ENCODE measurements around the gene KRTAP1-1. TPM values are rescaled to one million over a fixed set of nuclear protein-coding genes. Genes with fewer than 3 reads are reported as not detected.
"Not testable (repeated sequence)": the region's sequence is repeated elsewhere in the genome, so short reads cannot be mapped to it uniquely, and the experiment has no call there.

The KRTAP1-1 gene, protein sequence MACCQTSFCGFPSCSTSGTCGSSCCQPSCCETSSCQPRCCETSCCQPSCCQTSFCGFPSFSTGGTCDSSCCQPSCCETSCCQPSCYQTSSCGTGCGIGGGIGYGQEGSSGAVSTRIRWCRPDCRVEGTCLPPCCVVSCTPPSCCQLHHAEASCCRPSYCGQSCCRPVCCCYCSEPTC
- total RNA-seq = not detected
- long read RNA-seq = 0 reads

DNA sequence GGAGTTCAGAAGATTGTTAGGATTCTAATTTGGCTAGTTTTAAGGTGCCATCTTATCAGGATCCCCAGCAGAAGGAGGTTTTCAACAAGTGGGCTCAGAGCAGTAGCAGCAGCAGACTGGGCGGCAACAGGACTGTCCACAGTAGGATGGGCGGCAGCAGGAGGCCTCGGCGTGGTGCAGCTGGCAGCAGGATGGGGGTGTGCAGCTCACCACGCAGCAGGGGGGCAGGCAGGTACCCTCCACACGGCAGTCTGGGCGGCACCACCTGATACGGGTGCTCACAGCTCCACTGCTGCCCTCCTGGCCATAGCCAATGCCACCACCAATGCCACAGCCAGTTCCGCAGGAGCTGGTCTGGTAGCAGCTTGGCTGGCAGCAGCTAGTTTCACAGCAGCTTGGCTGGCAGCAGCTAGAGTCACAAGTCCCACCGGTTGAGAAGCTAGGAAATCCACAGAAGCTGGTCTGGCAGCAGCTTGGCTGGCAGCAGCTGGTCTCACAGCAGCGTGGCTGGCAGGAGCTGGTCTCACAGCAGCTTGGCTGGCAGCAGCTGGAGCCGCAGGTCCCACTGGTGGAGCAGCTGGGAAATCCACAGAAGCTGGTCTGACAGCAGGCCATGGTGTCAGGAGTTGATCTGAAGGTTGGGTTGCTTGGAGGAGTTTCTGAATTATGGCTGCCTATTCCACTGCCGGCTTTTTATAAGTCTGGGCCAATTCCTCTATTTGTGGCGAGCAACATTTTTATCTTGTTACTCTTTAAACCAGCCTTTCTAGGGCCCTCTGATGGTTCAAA lies at the start of gene KRTAP1-1:
KRTAP1-1 (minus strand) TSS at position 668 of the 789 bp plus-strand sequence; CDS start at position 615, 53 bp downstream.
- DNase-seq; intact Hi-C loops (cut with micrococcal nuclease); H3K4me3 ChIP-seq; H3K36me3 ChIP-seq; H3K27ac ChIP-seq (replicated peaks); H3K4me1 ChIP-seq: not testable (repeated sequence)
- Histone ChIP-seq H3K9me3 (replicated peaks) (peaks cover 11% of the 10 kb centered on the region), H3K27me3 (ENCODE audit: low read depth) (peaks cover 51% of the 10 kb centered on the region)

DNA sequence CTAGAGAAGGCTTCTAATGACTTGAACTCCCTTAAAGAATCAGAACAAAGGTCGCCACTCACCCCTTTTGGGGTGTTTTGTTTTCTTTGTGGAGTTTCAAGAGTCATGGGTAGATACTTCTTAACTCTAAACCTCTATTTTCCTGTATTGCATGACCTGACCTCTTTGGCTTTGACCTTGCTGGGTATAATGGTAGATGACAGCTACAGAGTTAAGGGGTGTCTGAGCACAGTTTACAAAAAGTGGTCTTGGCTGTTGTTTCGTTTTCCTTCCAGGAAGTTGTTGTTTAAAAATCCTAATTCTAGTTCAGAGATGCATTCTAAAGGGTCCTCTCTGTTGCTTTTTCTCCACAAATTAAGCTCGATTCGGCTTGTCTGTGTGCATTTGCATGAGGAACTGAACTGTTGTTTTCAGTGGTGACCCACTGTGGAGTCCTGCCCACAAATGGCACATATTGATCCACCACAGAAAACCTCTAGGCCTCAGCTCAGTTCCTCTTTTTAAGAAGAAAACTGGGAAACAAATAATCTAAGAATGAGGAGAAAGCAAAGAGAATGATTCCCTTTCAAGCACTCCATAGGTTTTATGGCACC lies 47.6 kb upstream of the KRTAP1-1 start:
- intact Hi-C loops (cut with micrococcal nuclease); H3K27ac ChIP-seq (replicated peaks); H3K4me3 ChIP-seq; DNase-seq; H3K27me3 ChIP-seq (ENCODE audit: low read depth); H3K36me3 ChIP-seq; H3K9me3 ChIP-seq (replicated peaks); H3K4me1 ChIP-seq: not testable (repeated sequence)

DNA sequence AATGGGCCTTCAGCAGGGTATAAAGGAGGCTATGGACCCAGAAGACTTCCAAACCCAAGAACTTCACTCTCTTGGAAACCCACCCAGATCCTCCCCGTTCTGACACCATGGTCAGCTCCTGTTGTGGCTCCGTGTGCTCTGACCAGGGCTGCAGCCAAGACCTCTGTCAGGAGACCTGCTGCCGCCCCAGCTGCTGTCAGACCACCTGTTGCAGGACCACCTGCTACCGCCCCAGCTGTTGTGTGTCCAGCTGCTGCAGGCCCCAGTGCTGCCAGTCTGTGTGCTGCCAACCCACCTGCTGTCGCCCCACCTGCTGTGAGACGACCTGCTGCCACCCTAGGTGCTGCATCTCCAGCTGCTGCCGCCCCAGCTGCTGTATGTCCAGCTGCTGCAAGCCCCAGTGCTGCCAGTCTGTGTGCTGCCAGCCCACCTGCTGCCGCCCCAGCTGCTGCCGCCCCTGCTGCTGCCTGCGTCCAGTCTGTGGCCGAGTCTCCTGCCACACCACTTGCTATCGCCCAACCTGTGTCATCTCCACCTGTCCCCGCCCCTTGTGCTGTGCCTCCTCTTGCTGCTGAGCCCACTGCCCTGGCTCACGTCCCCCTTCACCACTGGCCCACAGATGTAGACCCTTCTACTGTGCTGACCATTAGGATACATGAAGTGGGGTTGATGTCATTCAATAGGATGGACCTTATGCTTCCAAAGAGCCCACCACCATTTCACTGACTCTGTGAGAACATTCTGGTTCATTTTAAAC lies 43.0 kb upstream of the KRTAP1-1 start, which contains the start of gene KRTAP4-7:
KRTAP4-7 (plus strand) TSS at position 51 of the 757 bp plus-strand sequence; CDS start at position 108, 57 bp downstream.
- DNase-seq; H3K9me3 ChIP-seq (replicated peaks); H3K4me3 ChIP-seq; H3K27ac ChIP-seq (replicated peaks); H3K36me3 ChIP-seq; H3K4me1 ChIP-seq; intact Hi-C loops (cut with micrococcal nuclease): not testable (repeated sequence)
- peaks cover 23% of the 10 kb centered on the region for H3K27me3 ChIP-seq (ENCODE audit: low read depth)

DNA sequence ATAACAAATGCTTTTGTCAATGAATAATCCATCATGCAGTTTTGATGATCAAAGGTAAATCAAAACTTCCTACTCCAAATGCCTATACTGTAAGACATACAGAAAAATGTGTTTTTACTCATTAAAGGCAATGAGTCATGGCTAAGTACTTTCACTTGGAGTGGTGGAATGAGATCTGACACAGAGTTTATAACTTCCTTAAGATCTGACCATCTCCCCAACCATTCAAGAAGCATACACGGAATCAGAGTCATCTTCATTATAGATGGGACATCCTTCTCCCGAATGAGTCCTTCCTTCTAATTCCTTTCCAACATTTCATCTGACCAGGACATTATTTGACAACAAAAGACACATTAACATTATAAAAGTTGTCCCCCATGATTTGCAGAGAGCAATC lies 42.2 kb upstream of the KRTAP1-1 start:
- H3K4me1 ChIP-seq; DNase-seq; H3K27ac ChIP-seq (replicated peaks); H3K4me3 ChIP-seq; H3K9me3 ChIP-seq (replicated peaks); intact Hi-C loops (cut with micrococcal nuclease); H3K36me3 ChIP-seq: not testable (repeated sequence)
- peaks cover 30% of the 10 kb centered on the region for H3K27me3 ChIP-seq (ENCODE audit: low read depth)

DNA sequence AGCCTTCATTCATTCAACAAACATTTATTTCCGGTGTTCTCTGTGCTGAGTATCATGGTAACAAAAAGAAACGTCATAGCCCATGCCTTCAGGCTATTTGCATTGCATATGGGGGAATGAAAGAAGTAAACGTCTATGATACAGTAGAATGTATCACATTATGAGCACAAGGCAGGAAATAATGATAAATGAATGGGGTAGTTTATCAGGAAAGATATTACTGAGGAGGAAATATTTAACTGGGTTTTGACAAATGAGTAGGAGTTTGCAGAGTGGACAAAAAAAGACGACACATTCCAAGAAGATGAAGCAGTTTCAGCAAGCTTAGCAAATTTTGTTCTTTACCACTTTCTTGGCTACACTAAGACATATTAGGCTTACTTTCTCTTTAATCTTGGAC lies 41.4 kb upstream of the KRTAP1-1 start:
- H3K27me3 ChIP-seq (ENCODE audit: low read depth) = peaks cover 35% of the 10 kb centered on the region
- H3K4me3 ChIP-seq = no peak overlapping the region
- intact Hi-C loops (cut with micrococcal nuclease) = no loop called here
- H3K27ac ChIP-seq (replicated peaks) = no peak overlapping the region
- no peaks in the 10 kb centered on the region for H3K4me1 ChIP-seq
- no peaks in the 10 kb centered on the region for H3K36me3 ChIP-seq
- no peak for DNase-seq
- TF ChIP-seq, protein P1, sequence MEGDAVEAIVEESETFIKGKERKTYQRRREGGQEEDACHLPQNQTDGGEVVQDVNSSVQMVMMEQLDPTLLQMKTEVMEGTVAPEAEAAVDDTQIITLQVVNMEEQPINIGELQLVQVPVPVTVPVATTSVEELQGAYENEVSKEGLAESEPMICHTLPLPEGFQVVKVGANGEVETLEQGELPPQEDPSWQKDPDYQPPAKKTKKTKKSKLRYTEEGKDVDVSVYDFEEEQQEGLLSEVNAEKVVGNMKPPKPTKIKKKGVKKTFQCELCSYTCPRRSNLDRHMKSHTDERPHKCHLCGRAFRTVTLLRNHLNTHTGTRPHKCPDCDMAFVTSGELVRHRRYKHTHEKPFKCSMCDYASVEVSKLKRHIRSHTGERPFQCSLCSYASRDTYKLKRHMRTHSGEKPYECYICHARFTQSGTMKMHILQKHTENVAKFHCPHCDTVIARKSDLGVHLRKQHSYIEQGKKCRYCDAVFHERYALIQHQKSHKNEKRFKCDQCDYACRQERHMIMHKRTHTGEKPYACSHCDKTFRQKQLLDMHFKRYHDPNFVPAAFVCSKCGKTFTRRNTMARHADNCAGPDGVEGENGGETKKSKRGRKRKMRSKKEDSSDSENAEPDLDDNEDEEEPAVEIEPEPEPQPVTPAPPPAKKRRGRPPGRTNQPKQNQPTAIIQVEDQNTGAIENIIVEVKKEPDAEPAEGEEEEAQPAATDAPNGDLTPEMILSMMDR (IDR thresholded peaks at IDR 0.05; ENCODE audit: borderline replicate concordance) = no peak
- H3K9me3 ChIP-seq (replicated peaks) = no peaks in the 10 kb centered on the region

DNA sequence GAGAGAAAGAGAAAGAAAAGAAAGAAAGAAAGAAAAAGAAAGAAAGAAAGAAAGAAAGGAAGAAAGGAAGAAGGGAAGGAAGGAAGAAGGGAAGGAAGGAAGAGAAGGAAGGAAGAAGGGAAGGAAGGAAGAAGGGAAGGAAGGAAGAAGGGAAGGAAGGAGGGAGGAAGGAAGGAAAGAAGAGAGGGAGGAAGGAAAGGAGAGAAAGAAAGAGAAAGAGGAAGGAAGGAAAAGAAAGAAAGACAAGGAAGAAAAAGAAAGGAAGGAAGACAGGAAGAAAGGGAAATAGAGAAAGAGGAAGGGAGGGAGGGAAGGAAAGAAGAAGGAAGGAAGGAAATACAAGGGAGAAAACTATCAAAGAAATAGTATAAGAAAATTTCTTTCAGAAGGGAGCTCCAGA lies 35.5 kb upstream of the KRTAP1-1 start:
- no peaks in the 10 kb centered on the region for H3K36me3 ChIP-seq
- no peak overlapping the region for H3K4me3 ChIP-seq
- H3K4me1 ChIP-seq = no peaks in the 10 kb centered on the region
- no peak overlapping the region for H3K27ac ChIP-seq (replicated peaks)
- H3K27me3 ChIP-seq (ENCODE audit: low read depth) = peaks cover 60% of the 10 kb centered on the region
- DNase-seq = no peak
- intact Hi-C loops (cut with micrococcal nuclease) = no loop called here
- H3K9me3 ChIP-seq (replicated peaks) = no peaks in the 10 kb centered on the region
- TF ChIP-seq, protein P1 (IDR thresholded peaks at IDR 0.05; ENCODE audit: borderline replicate concordance) = no peak

DNA sequence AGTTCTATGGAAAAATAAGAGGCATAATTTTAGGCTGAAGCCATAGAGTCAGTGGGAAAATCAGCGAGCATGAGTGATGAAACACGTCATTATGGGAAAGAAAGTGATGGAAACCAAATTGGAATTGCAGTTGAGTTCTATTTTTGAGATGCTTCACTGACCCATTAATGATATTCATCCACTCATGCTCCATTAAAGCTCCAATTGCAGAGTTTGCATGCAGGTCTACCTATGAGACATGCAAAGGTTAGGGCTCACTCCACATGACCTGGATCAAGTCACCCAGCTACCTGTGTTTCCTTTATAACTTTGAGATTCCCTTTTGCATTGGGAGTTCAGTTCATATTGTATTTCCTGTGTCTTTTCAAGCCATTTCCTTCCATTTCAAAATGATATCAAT lies 32.4 kb upstream of the KRTAP1-1 start:
- DNase-seq = no peak
- TF ChIP-seq, protein P1 (IDR thresholded peaks at IDR 0.05; ENCODE audit: borderline replicate concordance) = no peak
- H3K4me3 ChIP-seq = no peak overlapping the region
- H3K27ac ChIP-seq (replicated peaks) = no peak overlapping the region
- H3K9me3 ChIP-seq (replicated peaks) = no peaks in the 10 kb centered on the region
- H3K27me3 ChIP-seq (ENCODE audit: low read depth) = peaks cover 47% of the 10 kb centered on the region
- no peaks in the 10 kb centered on the region for H3K36me3 ChIP-seq
- intact Hi-C loops (cut with micrococcal nuclease) = no loop called here
- H3K4me1 ChIP-seq = no peaks in the 10 kb centered on the region

Data from left ventricle myocardium inferior (tissue), 1 donor.